H1 (cell line): ENCODE results near the gene HDAC9. TPM values are rescaled to one million over a fixed set of nuclear protein-coding genes. Genes with fewer than 3 reads are reported as not detected.

Experiments used
- CBX5 ChIP-seq: fragments of 300-800, 300-1000 bp; sonication (generic); IDR thresholded peaks from 2 replicates; pipeline ENCODE4 v1.7.1; 2016; ENCODE audit warnings: antibody characterized with exemption, low read length, low read depth
- CBX8 ChIP-seq: fragments of 300-800, 300-1000 bp; sonication (generic); IDR thresholded peaks from 2 replicates; pipeline ENCODE4 v1.7.1; 2016; ENCODE audit warnings: low read depth, low read length, borderline replicate concordance
- CTBP2 ChIP-seq: IDR thresholded peaks from 2 replicates; pipeline ENCODE4 v1.7.0; 2011; ENCODE audit warnings: borderline replicate concordance, mild to moderate bottlenecking, moderate library complexity, mixed read lengths, low read length; ENCODE audit not compliant: insufficient read depth, insufficient read length
- KDM5A ChIP-seq: fragments of 200-600 bp; IDR thresholded peaks from 2 replicates; pipeline ENCODE4 v1.7.1; 2012; ENCODE audit warnings: mild to moderate bottlenecking, low read length, inconsistent platforms, mixed read lengths
- MAFK ChIP-seq: IDR thresholded peaks from 2 replicates; pipeline ENCODE4 v1.6.1; 2012; ENCODE audit warnings: low read depth, mild to moderate bottlenecking, improper control_type of control experiment, low read length
- SIN3A ChIP-seq, 2 experiments: IDR thresholded peaks in 1 of 2; conservative IDR thresholded peaks in 1 of 2; 2 replicates each; pipeline ENCODE4 v1.6.1; 2011 to 2012; ENCODE audit warnings: low read length in 2 of 2, improper control_type of control experiment in 1 of 2, low read depth in 1 of 2, mild to moderate bottlenecking in 1 of 2
- SRF ChIP-seq: IDR thresholded peaks from 2 replicates; pipeline ENCODE4 v1.6.1; 2011; ENCODE audit warnings: mild to moderate bottlenecking, low read depth, low read length, moderate library complexity
- polyA plus RNA-seq, 7 experiments: library from polyadenylated mRNA; depleted of rRNA in 3 of 7; stranded (reverse) in 5 of 7; unstranded in 2 of 7; fragments of >200 nt in 5 of 7; fragments of 200-250 nt in 2 of 7; gene quantifications; 1 replicate in 5 of 7; 2 replicates in 1 of 7; 4 replicates in 1 of 7; pipeline versions ENCODE4 v1.2.1 to v1.2.3, GENCODE V29; 2011 to 2013; ENCODE audit warnings: missing spikeins in 2 of 7, mixed read lengths in 2 of 7
- total RNA-seq: library from RNA; stranded (reverse); fragmentation: NEBNext Ultra II Directional; extraction: Animal tissue kit (Norgen Biotek cat#: 25700); gene quantifications from 2 replicates; pipeline ENCODE4 v1.2.1, GENCODE V29; 2021
- TF ChIP-seq, protein P1 (sequence below): fragments of 300-600 bp; sonication (generic); IDR thresholded peaks from 2 replicates; pipeline ENCODE4 v1.7.1; 2012; ENCODE audit warnings: low read length, moderate library complexity, mild to moderate bottlenecking, inconsistent platforms; ENCODE audit not compliant: insufficient replicate concordance

HDAC9 gene
- total and polyA plus RNA-seq, 2 of the 8 experiments (the other 6 are each of a cell fraction or from before 2014, with no cell fraction given), result 9.5 to 13.1 TPM

DNA sequence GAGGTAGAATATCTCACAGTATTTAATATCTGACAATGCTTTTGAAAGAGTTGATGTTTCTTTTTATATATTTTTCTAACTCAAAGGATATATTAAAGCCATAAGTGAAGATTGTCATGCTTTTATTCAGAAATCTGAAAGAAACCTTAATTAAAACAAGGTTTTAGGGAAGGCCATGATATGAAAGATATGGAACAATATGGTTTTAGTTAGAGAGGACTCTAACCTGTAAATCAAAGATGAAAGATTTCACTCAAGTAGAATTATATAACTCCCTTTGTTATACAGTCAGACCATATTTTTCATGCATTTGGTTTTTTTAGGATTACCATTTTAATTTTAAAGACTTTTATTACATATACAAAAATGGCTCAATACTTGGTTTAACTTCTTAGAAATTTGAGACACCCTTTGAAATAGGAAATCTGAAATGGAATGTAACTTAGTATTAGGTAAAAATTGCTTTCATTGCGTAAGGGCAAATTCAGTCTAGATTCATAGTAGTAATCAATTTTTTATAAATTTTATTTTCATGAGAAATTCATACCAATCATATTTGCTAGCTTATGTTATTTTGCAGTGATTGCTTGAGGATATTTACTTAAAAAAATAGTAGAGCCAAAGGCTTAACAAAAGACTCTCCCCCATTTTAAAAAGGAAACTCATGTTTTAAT is 502.1 kb downstream of the HDAC9 start (continued):
- TF ChIP-seq SRF (no peak), SIN3A (conservative IDR thresholded peaks at IDR 0.05 in 1 of 2, IDR thresholded peaks at IDR 0.05 in 1 of 2; ENCODE audit: low read depth in 1 of 2, low read length in 2 of 2) (no peak), MAFK (no peak), CBX5 (no peak), CBX8 (no peak), KDM5A (no peak), CTBP2 (no peak)
- TF ChIP-seq, protein P1, sequence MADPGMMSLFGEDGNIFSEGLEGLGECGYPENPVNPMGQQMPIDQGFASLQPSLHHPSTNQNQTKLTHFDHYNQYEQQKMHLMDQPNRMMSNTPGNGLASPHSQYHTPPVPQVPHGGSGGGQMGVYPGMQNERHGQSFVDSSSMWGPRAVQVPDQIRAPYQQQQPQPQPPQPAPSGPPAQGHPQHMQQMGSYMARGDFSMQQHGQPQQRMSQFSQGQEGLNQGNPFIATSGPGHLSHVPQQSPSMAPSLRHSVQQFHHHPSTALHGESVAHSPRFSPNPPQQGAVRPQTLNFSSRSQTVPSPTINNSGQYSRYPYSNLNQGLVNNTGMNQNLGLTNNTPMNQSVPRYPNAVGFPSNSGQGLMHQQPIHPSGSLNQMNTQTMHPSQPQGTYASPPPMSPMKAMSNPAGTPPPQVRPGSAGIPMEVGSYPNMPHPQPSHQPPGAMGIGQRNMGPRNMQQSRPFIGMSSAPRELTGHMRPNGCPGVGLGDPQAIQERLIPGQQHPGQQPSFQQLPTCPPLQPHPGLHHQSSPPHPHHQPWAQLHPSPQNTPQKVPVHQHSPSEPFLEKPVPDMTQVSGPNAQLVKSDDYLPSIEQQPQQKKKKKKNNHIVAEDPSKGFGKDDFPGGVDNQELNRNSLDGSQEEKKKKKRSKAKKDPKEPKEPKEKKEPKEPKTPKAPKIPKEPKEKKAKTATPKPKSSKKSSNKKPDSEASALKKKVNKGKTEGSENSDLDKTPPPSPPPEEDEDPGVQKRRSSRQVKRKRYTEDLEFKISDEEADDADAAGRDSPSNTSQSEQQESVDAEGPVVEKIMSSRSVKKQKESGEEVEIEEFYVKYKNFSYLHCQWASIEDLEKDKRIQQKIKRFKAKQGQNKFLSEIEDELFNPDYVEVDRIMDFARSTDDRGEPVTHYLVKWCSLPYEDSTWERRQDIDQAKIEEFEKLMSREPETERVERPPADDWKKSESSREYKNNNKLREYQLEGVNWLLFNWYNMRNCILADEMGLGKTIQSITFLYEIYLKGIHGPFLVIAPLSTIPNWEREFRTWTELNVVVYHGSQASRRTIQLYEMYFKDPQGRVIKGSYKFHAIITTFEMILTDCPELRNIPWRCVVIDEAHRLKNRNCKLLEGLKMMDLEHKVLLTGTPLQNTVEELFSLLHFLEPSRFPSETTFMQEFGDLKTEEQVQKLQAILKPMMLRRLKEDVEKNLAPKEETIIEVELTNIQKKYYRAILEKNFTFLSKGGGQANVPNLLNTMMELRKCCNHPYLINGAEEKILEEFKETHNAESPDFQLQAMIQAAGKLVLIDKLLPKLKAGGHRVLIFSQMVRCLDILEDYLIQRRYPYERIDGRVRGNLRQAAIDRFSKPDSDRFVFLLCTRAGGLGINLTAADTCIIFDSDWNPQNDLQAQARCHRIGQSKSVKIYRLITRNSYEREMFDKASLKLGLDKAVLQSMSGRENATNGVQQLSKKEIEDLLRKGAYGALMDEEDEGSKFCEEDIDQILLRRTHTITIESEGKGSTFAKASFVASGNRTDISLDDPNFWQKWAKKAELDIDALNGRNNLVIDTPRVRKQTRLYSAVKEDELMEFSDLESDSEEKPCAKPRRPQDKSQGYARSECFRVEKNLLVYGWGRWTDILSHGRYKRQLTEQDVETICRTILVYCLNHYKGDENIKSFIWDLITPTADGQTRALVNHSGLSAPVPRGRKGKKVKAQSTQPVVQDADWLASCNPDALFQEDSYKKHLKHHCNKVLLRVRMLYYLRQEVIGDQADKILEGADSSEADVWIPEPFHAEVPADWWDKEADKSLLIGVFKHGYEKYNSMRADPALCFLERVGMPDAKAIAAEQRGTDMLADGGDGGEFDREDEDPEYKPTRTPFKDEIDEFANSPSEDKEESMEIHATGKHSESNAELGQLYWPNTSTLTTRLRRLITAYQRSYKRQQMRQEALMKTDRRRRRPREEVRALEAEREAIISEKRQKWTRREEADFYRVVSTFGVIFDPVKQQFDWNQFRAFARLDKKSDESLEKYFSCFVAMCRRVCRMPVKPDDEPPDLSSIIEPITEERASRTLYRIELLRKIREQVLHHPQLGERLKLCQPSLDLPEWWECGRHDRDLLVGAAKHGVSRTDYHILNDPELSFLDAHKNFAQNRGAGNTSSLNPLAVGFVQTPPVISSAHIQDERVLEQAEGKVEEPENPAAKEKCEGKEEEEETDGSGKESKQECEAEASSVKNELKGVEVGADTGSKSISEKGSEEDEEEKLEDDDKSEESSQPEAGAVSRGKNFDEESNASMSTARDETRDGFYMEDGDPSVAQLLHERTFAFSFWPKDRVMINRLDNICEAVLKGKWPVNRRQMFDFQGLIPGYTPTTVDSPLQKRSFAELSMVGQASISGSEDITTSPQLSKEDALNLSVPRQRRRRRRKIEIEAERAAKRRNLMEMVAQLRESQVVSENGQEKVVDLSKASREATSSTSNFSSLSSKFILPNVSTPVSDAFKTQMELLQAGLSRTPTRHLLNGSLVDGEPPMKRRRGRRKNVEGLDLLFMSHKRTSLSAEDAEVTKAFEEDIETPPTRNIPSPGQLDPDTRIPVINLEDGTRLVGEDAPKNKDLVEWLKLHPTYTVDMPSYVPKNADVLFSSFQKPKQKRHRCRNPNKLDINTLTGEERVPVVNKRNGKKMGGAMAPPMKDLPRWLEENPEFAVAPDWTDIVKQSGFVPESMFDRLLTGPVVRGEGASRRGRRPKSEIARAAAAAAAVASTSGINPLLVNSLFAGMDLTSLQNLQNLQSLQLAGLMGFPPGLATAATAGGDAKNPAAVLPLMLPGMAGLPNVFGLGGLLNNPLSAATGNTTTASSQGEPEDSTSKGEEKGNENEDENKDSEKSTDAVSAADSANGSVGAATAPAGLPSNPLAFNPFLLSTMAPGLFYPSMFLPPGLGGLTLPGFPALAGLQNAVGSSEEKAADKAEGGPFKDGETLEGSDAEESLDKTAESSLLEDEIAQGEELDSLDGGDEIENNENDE, result no peak
